CD4-positive, alpha-beta T cell treated with Interleukin-4 for 1 hour (primary cell): ENCODE results near the gene BCL2L1.

Experiments
- DNase-seq, 2 donors: peaks; one replicate each; pipeline ENCODE4 v3.0.0-alpha.2; 2020 to 2022

Gene BCL2L1

GRCh38 chr20:31691646-31692275 lies 30.9 kb downstream of the BCL2L1 start:
- no peak for DNase-seq

- no peak for DNase-seq
Measured at GRCh38 chr20:31690124-31690666, 32.5 kb downstream of the BCL2L1 start.

- no peak for DNase-seq
Measured at GRCh38 chr20:31689141-31689540, 33.5 kb downstream of the BCL2L1 start.

- no peak for DNase-seq
Measured at GRCh38 chr20:31687777-31688176, 34.9 kb downstream of the BCL2L1 start.

- DNase-seq = no peak
Measured at GRCh38 chr20:31685853-31686643, 36.6 kb downstream of the BCL2L1 start.

- peak; percentile 33 to 40 for DNase-seq
Measured at GRCh38 chr20:31684153-31685015, 38.3 kb downstream of the BCL2L1 start.

- no peak for DNase-seq
Measured at GRCh38 chr20:31682927-31683326, 39.7 kb downstream of the BCL2L1 start.

- no peak for DNase-seq
Measured at GRCh38 chr20:31682352-31682751, 40.3 kb downstream of the BCL2L1 start.

- no peak for DNase-seq
Measured at GRCh38 chr20:31681769-31682168, 40.9 kb downstream of the BCL2L1 start.

GRCh38 chr20:31681128-31681727 lies 41.4 kb downstream of the BCL2L1 start:
- no peak for DNase-seq

- no peak for DNase-seq
Measured at GRCh38 chr20:31680286-31681127, 42.2 kb downstream of the BCL2L1 start.

- DNase-seq = no peak
Measured at GRCh38 chr20:31679357-31680285, 43.0 kb downstream of the BCL2L1 start.

- DNase-seq = no peak
Measured at GRCh38 chr20:31678389-31679356, 44.0 kb downstream of the BCL2L1 start.

GRCh38 chr20:31677553-31678260 lies 45.0 kb downstream of the BCL2L1 start:
- no peak for DNase-seq

- no peak for DNase-seq
Measured at GRCh38 chr20:31676609-31676989, 46.1 kb downstream of the BCL2L1 start.

- peak; percentile 83 to 87 for DNase-seq
Measured at GRCh38 chr20:31675828-31676608, 46.6 kb downstream of the BCL2L1 start.

GRCh38 chr20:31674895-31675827 lies 47.5 kb downstream of the BCL2L1 start:
- peak; percentile 80 to 82 for DNase-seq
